Smooth muscle cell (in vitro differentiated cells): ENCODE measurements around the gene REXO5. TPM values are rescaled to one million over a fixed set of nuclear protein-coding genes. Genes with fewer than 3 reads are reported as not detected.

ENCODE experiments used
- DNase-seq: peaks from one replicate; lab custom pipeline; 2025; ENCODE audit not compliant: unreplicated experiment; lab: John Stamatoyannopoulos, UW
- H2AFZ ChIP-seq: fragments of 200-600 bp; sonication (generic); 2 replicates; pipeline ENCODE4 v1.6.0; 2016; ENCODE audit warnings: antibody characterized with exemption, low read depth, mild to moderate bottlenecking
- H3F3A ChIP-seq: fragments of 200-600 bp; sonication (generic); 2 replicates; pipeline ENCODE4 v1.6.0; 2017; ENCODE audit warnings: antibody characterized with exemption, low read depth
- H3K27ac ChIP-seq: fragments of 200-600 bp; sonication (generic); 2 replicates; pipeline ENCODE4 v1.5.1; 2016; ENCODE audit warnings: low read depth, mild to moderate bottlenecking
- H3K27me3 ChIP-seq: fragments of 200-600 bp; sonication (generic); 2 replicates; pipeline ENCODE4 v1.6.1; 2016; ENCODE audit warnings: low read depth, mild to moderate bottlenecking
- H3K36me3 ChIP-seq: fragments of 200-600 bp; sonication (generic); 2 replicates; pipeline ENCODE4 v1.5.1; 2016; ENCODE audit warnings: low read depth
- H3K4me1 ChIP-seq: fragments of 200-600 bp; sonication (generic); 2 replicates; pipeline ENCODE4 v1.5.1; 2016; ENCODE audit warnings: low read depth
- H3K4me2 ChIP-seq: fragments of 200-600 bp; sonication (generic); 2 replicates; pipeline ENCODE4 v1.6.0; 2016; ENCODE audit warnings: mild to moderate bottlenecking
- H3K4me3 ChIP-seq: fragments of 200-600 bp; sonication (generic); 2 replicates; pipeline ENCODE4 v1.5.1; 2016; ENCODE audit warnings: mild to moderate bottlenecking
- H3K79me2 ChIP-seq: fragments of 200-600 bp; sonication (generic); 2 replicates; pipeline ENCODE4 v1.6.0; 2016; ENCODE audit warnings: low read depth, mild to moderate bottlenecking
- H3K9ac ChIP-seq: fragments of 200-600 bp; sonication (generic); 2 replicates; pipeline ENCODE4 v1.6.0; 2016; ENCODE audit warnings: low read depth
- H3K9me3 ChIP-seq: fragments of 200-600 bp; sonication (generic); replicated peaks from 2 replicates; pipeline ENCODE4 v1.5.1; 2016; ENCODE audit warnings: low read depth
- H4K20me1 ChIP-seq: fragments of 200-600 bp; sonication (generic); 2 replicates; pipeline ENCODE4 v1.6.0; 2016; ENCODE audit warnings: low read depth
- CTCF ChIP-seq: fragments of 200-600 bp; sonication (generic); IDR thresholded peaks from 2 replicates; pipeline ENCODE4 v1.5.1; 2017; ENCODE audit warnings: borderline replicate concordance, mild to moderate bottlenecking, antibody characterized with exemption; ENCODE audit not compliant: insufficient read depth, poor library complexity, severe bottlenecking
- WGBS: methylation state at CpG from one replicate; pipeline ENCODE4 v1.1.7; 2016; ENCODE audit warnings: low lambda C conversion rate; 5-methylcytosine and 5-hydroxymethylcytosine counted together
- polyA plus RNA-seq: library from polyadenylated mRNA; unstranded; fragments of >200 nt; fragmentation: Nextera tagmentation; extraction: Ambion mirVana; gene quantifications from 2 replicates; pipeline ENCODE4 v1.2.1, GENCODE V29; 2016
- total RNA-seq: library from RNA; depleted of rRNA; stranded (reverse); fragments of >200 nt; gene quantifications from 2 replicates; pipeline ENCODE4 v1.2.3, GENCODE V29; 2014

Gene REXO5
- total and polyA plus RNA-seq, 2 experiments from 2014 or later = 1.9 to 3.2 TPM

DNA sequence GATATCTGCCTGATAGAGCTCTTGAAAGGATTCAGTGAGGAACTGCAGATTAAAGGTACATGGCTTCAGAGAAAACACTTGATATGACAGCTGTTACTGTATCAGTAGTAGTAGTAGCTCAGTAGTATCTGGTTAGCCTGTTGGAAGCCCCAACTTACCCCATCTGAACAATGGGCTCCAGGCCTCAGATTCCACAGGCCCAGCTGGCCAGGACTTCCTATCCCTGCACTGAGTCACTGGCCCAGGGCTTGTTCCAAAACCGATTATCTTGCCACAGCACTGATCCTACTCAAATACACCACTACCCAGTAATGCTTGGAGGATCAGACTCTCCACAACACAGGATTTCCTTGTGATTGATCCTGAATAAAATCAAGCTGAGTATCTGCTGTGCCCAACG is 61.3 kb downstream of the REXO5 start:
- no peak for TF ChIP-seq CTCF
- Histone ChIP-seq H3K4me1 (peaks cover 43% of the 10 kb centered on the region), H2AFZ (no peak overlapping the region), H3K27me3 (no peaks in the 10 kb centered on the region), H3K9me3 (no peaks in the 10 kb centered on the region), H3K36me3 (no peaks in the 10 kb centered on the region), H3K27ac (peak overlapping the region; percentile 100), H4K20me1 (peaks cover 66% of the 10 kb centered on the region), H3K79me2 (peaks cover 81% of the 10 kb centered on the region), H3K4me3 (no peak overlapping the region), H3K4me2 (no peak overlapping the region), H3K9ac (no peak overlapping the region), H3F3A (peaks cover 27% of the 10 kb centered on the region)
- 76% methylated on average over 2 of the region's 2 CpGs for WGBS
- DNase-seq = no peak

DNA sequence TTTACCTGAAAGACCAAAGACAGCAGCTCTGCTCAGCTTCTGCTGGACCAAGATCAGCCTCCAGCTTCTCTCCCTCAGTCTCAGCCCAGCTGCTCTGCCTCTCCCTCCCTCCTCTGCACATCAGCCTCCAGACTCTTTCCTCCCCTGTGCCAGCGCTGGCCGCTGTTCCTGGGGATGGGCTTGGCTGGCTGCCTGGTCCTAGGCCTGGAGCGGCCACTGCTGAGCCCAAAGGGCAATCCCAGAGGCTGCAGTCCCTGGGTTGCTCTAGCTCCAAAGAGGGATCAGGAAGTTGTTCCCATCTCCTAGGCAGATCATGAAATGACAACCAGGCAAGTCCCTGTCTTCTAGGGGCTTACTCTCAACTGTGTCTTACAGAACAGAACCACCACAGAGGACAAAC is 62.6 kb downstream of the REXO5 start:
- no peaks in the 10 kb centered on the region for H3K36me3 ChIP-seq
- no peak overlapping the region for H3K9ac ChIP-seq
- H3K27ac ChIP-seq = peak overlapping the region; percentile 17
- peaks cover 75% of the 10 kb centered on the region for H4K20me1 ChIP-seq
- peaks cover 78% of the 10 kb centered on the region for H3K79me2 ChIP-seq
- DNase-seq = no peak
- WGBS = 33% methylated on average over 3 of the region's 3 CpGs
- peaks cover 27% of the 10 kb centered on the region for H3F3A ChIP-seq
- H3K27me3 ChIP-seq = no peaks in the 10 kb centered on the region
- no peak overlapping the region for H3K4me2 ChIP-seq
- peaks cover 45% of the 10 kb centered on the region for H3K4me1 ChIP-seq
- no peak overlapping the region for H3K4me3 ChIP-seq
- no peaks in the 10 kb centered on the region for H3K9me3 ChIP-seq
- no peak for TF ChIP-seq CTCF
- no peak overlapping the region for H2AFZ ChIP-seq

GRCh38 chr16:20870122-20870820 is 63.9 kb downstream of the REXO5 start:
- TF ChIP-seq CTCF = no peak
- DNase-seq = no peak
- Histone ChIP-seq H3K27me3 (no peaks in the 10 kb centered on the region), H2AFZ (no peak overlapping the region), H3K36me3 (no peaks in the 10 kb centered on the region), H3F3A (peaks cover 17% of the 10 kb centered on the region), H3K27ac (no peak overlapping the region), H4K20me1 (peaks cover 89% of the 10 kb centered on the region), H3K79me2 (peaks cover 79% of the 10 kb centered on the region), H3K4me1 (peaks cover 38% of the 10 kb centered on the region), H3K9me3 (no peaks in the 10 kb centered on the region), H3K4me3 (no peak overlapping the region), H3K9ac (no peak overlapping the region), H3K4me2 (no peak overlapping the region)
- 48% methylated on average over 2 of the region's 2 CpGs for WGBS

GRCh38 chr16:20871258-20871657 is 64.9 kb downstream of the REXO5 start:
- H3K4me3 ChIP-seq = no peak overlapping the region
- peaks cover 99% of the 10 kb centered on the region for H4K20me1 ChIP-seq
- WGBS = 53% methylated on average over 2 of the region's 2 CpGs
- H3K9me3 ChIP-seq = no peaks in the 10 kb centered on the region
- no peak for DNase-seq
- peaks cover 28% of the 10 kb centered on the region for H3K4me1 ChIP-seq
- TF ChIP-seq CTCF = no peak
- no peak overlapping the region for H3K9ac ChIP-seq
- peak overlapping the region; percentile 56 for H3K4me2 ChIP-seq
- no peak overlapping the region for H2AFZ ChIP-seq
- peaks cover 89% of the 10 kb centered on the region for H3K79me2 ChIP-seq
- H3K27me3 ChIP-seq = no peaks in the 10 kb centered on the region
- no peak overlapping the region for H3K27ac ChIP-seq
- no peaks in the 10 kb centered on the region for H3K36me3 ChIP-seq
- H3F3A ChIP-seq = peaks cover 10% of the 10 kb centered on the region
